ENCODE data around the gene WARS2.
"Not testable (repeated sequence)": the region's sequence is repeated elsewhere in the genome, so short reads cannot be mapped to it uniquely, and the experiment has no call there.

WARS2 gene

GRCh38 chr1:119140177-119141019, at the start of gene WARS2:
TSS of gene WARS2 (minus strand) at chr1:119140653. CDS start at chr1:119140644, 9 bp downstream.
- peaks cover 25% of the 10 kb centered on the region for H3K4me1 Mint-ChIP-seq (ENCODE audit: low read depth)
- no peak within 1 kb of the TSS for H3K27ac Mint-ChIP-seq
- H3K36me3 Mint-ChIP-seq (ENCODE audit: low read depth), result peaks cover 16% of the 10 kb centered on the region
- H3K27me3 Mint-ChIP-seq (ENCODE audit: low read depth), result no peaks in the 10 kb centered on the region
- no peak within 1 kb of the TSS for H3K4me3 Mint-ChIP-seq
- peak; percentile 93 for DNase-seq (ENCODE audit: low spot score)
- H3K9me3 Mint-ChIP-seq, result no peaks in the 10 kb centered on the region

- no peak overlapping the region for H3K4me3 Mint-ChIP-seq
- H3K36me3 Mint-ChIP-seq (ENCODE audit: low read depth), result peaks cover 8% of the 10 kb centered on the region
These were observed 48.5 kb upstream of the WARS2 start for GRCh38 chr1:119188926-119189325.

GRCh38 chr1:119187416-119187815, 47.0 kb upstream of the WARS2 start:
- H3K27ac Mint-ChIP-seq, result no peak overlapping the region
- no peak overlapping the region for H3K4me3 Mint-ChIP-seq
- H3K27me3 Mint-ChIP-seq (ENCODE audit: low read depth), result no peaks in the 10 kb centered on the region
- H3K9me3 Mint-ChIP-seq, result peaks cover 3% of the 10 kb centered on the region
- DNase-seq (ENCODE audit: low spot score), result no peak
- H3K36me3 Mint-ChIP-seq (ENCODE audit: low read depth), result peaks cover 8% of the 10 kb centered on the region
- H3K4me1 Mint-ChIP-seq (ENCODE audit: low read depth), result peaks cover 2% of the 10 kb centered on the region

More at GRCh38 chr1:119188926-119189325, 48.5 kb upstream of the WARS2 start:
- H3K9me3 Mint-ChIP-seq, result peaks cover 3% of the 10 kb centered on the region
- DNase-seq (ENCODE audit: low spot score), result no peak
- H3K4me1 Mint-ChIP-seq (ENCODE audit: low read depth), result peaks cover 2% of the 10 kb centered on the region
- H3K27ac Mint-ChIP-seq, result no peak overlapping the region
- H3K27me3 Mint-ChIP-seq (ENCODE audit: low read depth), result no peaks in the 10 kb centered on the region

- no peaks in the 10 kb centered on the region for H3K4me1 Mint-ChIP-seq (ENCODE audit: low read depth)
- no peak overlapping the region for H3K4me3 Mint-ChIP-seq
- no peak overlapping the region for H3K27ac Mint-ChIP-seq
- no peaks in the 10 kb centered on the region for H3K27me3 Mint-ChIP-seq (ENCODE audit: low read depth)
- no peak for DNase-seq (ENCODE audit: low spot score)
- H3K36me3 Mint-ChIP-seq (ENCODE audit: low read depth), result peaks cover 13% of the 10 kb centered on the region
- peaks cover 3% of the 10 kb centered on the region for H3K9me3 Mint-ChIP-seq
These were observed 46.0 kb upstream of the WARS2 start for GRCh38 chr1:119186471-119186870.

GRCh38 chr1:119184972-119185371, 44.5 kb upstream of the WARS2 start:
- no peak for DNase-seq (ENCODE audit: low spot score)
- H3K4me1 Mint-ChIP-seq (ENCODE audit: low read depth), result no peaks in the 10 kb centered on the region
- no peaks in the 10 kb centered on the region for H3K27me3 Mint-ChIP-seq (ENCODE audit: low read depth)
- peaks cover 15% of the 10 kb centered on the region for H3K36me3 Mint-ChIP-seq (ENCODE audit: low read depth)
- no peak overlapping the region for H3K4me3 Mint-ChIP-seq
- H3K9me3 Mint-ChIP-seq, result peaks cover 3% of the 10 kb centered on the region
- no peak overlapping the region for H3K27ac Mint-ChIP-seq

GRCh38 chr1:119181218-119181617, 40.8 kb upstream of the WARS2 start:
- Mint-ChIP-seq H3K27me3 (ENCODE audit: low read depth) (no peaks in the 10 kb centered on the region), H3K4me1 (ENCODE audit: low read depth) (no peaks in the 10 kb centered on the region), H3K27ac (no peak overlapping the region), H3K36me3 (ENCODE audit: low read depth) (peaks cover 18% of the 10 kb centered on the region), H3K4me3 (no peak overlapping the region), H3K9me3 (no peaks in the 10 kb centered on the region)
- no peak for DNase-seq (ENCODE audit: low spot score)

GRCh38 chr1:119179051-119179450, 38.6 kb upstream of the WARS2 start:
- H3K36me3 Mint-ChIP-seq (ENCODE audit: low read depth), result peaks cover 22% of the 10 kb centered on the region
- H3K27me3 Mint-ChIP-seq (ENCODE audit: low read depth), result no peaks in the 10 kb centered on the region
- no peaks in the 10 kb centered on the region for H3K4me1 Mint-ChIP-seq (ENCODE audit: low read depth)
- H3K9me3 Mint-ChIP-seq, result no peaks in the 10 kb centered on the region
- no peak overlapping the region for H3K4me3 Mint-ChIP-seq
- no peak for DNase-seq (ENCODE audit: low spot score)
- H3K27ac Mint-ChIP-seq, result no peak overlapping the region

- H3K27me3 Mint-ChIP-seq (ENCODE audit: low read depth); H3K9me3 Mint-ChIP-seq: not testable (repeated sequence)
- peaks cover 32% of the 10 kb centered on the region for H3K36me3 Mint-ChIP-seq (ENCODE audit: low read depth)
These were observed 32.5 kb upstream of the WARS2 start for GRCh38 chr1:119172927-119173326.

GRCh38 chr1:119171381-119172010, 31.0 kb upstream of the WARS2 start:
- not testable (repeated sequence) for DNase-seq (ENCODE audit: low spot score); H3K27ac Mint-ChIP-seq; H3K9me3 Mint-ChIP-seq; H3K27me3 Mint-ChIP-seq (ENCODE audit: low read depth); H3K4me1 Mint-ChIP-seq (ENCODE audit: low read depth); H3K4me3 Mint-ChIP-seq
- peaks cover 31% of the 10 kb centered on the region for H3K36me3 Mint-ChIP-seq (ENCODE audit: low read depth)

More at GRCh38 chr1:119172927-119173326, 32.5 kb upstream of the WARS2 start:
- DNase-seq (ENCODE audit: low spot score); H3K4me1 Mint-ChIP-seq (ENCODE audit: low read depth); H3K4me3 Mint-ChIP-seq; H3K27ac Mint-ChIP-seq: not testable (repeated sequence)

GRCh38 chr1:119163396-119163795, 22.9 kb upstream of the WARS2 start:
- Mint-ChIP-seq H3K4me3 (no peak overlapping the region), H3K27me3 (ENCODE audit: low read depth) (no peaks in the 10 kb centered on the region), H3K4me1 (ENCODE audit: low read depth) (no peaks in the 10 kb centered on the region), H3K27ac (no peak overlapping the region), H3K36me3 (ENCODE audit: low read depth) (peaks cover 29% of the 10 kb centered on the region), H3K9me3 (peaks cover 4% of the 10 kb centered on the region)
- DNase-seq (ENCODE audit: low spot score), result no peak

- no peaks in the 10 kb centered on the region for H3K9me3 Mint-ChIP-seq
- H3K36me3 Mint-ChIP-seq (ENCODE audit: low read depth), result peaks cover 39% of the 10 kb centered on the region
- H3K27ac Mint-ChIP-seq, result no peak overlapping the region
- no peak for DNase-seq (ENCODE audit: low spot score)
- H3K27me3 Mint-ChIP-seq (ENCODE audit: low read depth), result no peaks in the 10 kb centered on the region
- no peak overlapping the region for H3K4me3 Mint-ChIP-seq
- no peaks in the 10 kb centered on the region for H3K4me1 Mint-ChIP-seq (ENCODE audit: low read depth)
These were observed 20.4 kb upstream of the WARS2 start for GRCh38 chr1:119160866-119161265.

- H3K27ac Mint-ChIP-seq, result no peak overlapping the region
- no peaks in the 10 kb centered on the region for H3K9me3 Mint-ChIP-seq
- no peak overlapping the region for H3K4me3 Mint-ChIP-seq
- peaks cover 44% of the 10 kb centered on the region for H3K36me3 Mint-ChIP-seq (ENCODE audit: low read depth)
- H3K27me3 Mint-ChIP-seq (ENCODE audit: low read depth), result no peaks in the 10 kb centered on the region
- no peaks in the 10 kb centered on the region for H3K4me1 Mint-ChIP-seq (ENCODE audit: low read depth)
- no peak for DNase-seq (ENCODE audit: low spot score)
These were observed 20.0 kb upstream of the WARS2 start for GRCh38 chr1:119160409-119160808.

GRCh38 chr1:119159966-119160365, 19.5 kb upstream of the WARS2 start:
- Mint-ChIP-seq H3K27me3 (ENCODE audit: low read depth) (no peaks in the 10 kb centered on the region), H3K4me3 (no peak overlapping the region), H3K4me1 (ENCODE audit: low read depth) (no peaks in the 10 kb centered on the region), H3K36me3 (ENCODE audit: low read depth) (peaks cover 47% of the 10 kb centered on the region), H3K9me3 (peaks cover 4% of the 10 kb centered on the region), H3K27ac (no peak overlapping the region)
- DNase-seq (ENCODE audit: low spot score), result no peak

- no peak for DNase-seq (ENCODE audit: low spot score)
- H3K36me3 Mint-ChIP-seq (ENCODE audit: low read depth), result peaks cover 53% of the 10 kb centered on the region
- no peaks in the 10 kb centered on the region for H3K27me3 Mint-ChIP-seq (ENCODE audit: low read depth)
- no peaks in the 10 kb centered on the region for H3K4me1 Mint-ChIP-seq (ENCODE audit: low read depth)
- H3K4me3 Mint-ChIP-seq, result no peak overlapping the region
- no peak overlapping the region for H3K27ac Mint-ChIP-seq
- peaks cover 7% of the 10 kb centered on the region for H3K9me3 Mint-ChIP-seq
These were observed 18.7 kb upstream of the WARS2 start for GRCh38 chr1:119159111-119159510.

Measured in T-helper 2 cell treated with Interferon-gamma antibody and Interleukin-4, amounts not matched to agents 5 μg/mL and 100 μg/mL, for 36 hours (primary cell).